GM15510 (cell line): ENCODE data around the gene DAPK1.

ENCODE experiments used
- POLR2A ChIP-seq: IDR thresholded peaks from 3 replicates; pipeline ENCODE4 v1.6.1; 2011; ENCODE audit warnings: borderline replicate concordance; ENCODE audit not compliant: insufficient read length; ENCODE audit errors: extremely low read depth

The DAPK1 gene

GRCh38 chr9:87734106-87734505 is 236.4 kb downstream of the DAPK1 start:
- TF ChIP-seq POLR2A, result no peak

- TF ChIP-seq POLR2A, result no peak
Observed at GRCh38 chr9:87739546-87739945, 241.9 kb downstream of the DAPK1 start.

- no peak for TF ChIP-seq POLR2A
Observed at GRCh38 chr9:87740209-87740608, 242.5 kb downstream of the DAPK1 start.

- no peak for TF ChIP-seq POLR2A
Observed at GRCh38 chr9:87741326-87741725, 243.7 kb downstream of the DAPK1 start.

- TF ChIP-seq POLR2A, result no peak
Observed at GRCh38 chr9:87741891-87742290, 244.2 kb downstream of the DAPK1 start.

- no peak for TF ChIP-seq POLR2A
Observed at GRCh38 chr9:87742813-87743428, 245.3 kb downstream of the DAPK1 start.

- no peak for TF ChIP-seq POLR2A
Observed at GRCh38 chr9:87746186-87746585, 248.5 kb downstream of the DAPK1 start.

GRCh38 chr9:87748881-87749280 is 251.2 kb downstream of the DAPK1 start:
- TF ChIP-seq POLR2A, result no peak

GRCh38 chr9:87749335-87750035 is 251.8 kb downstream of the DAPK1 start:
- TF ChIP-seq POLR2A, result no peak

GRCh38 chr9:87750726-87751125 is 253.1 kb downstream of the DAPK1 start:
- no peak for TF ChIP-seq POLR2A

- no peak for TF ChIP-seq POLR2A
Observed at GRCh38 chr9:87751423-87751822, 253.8 kb downstream of the DAPK1 start.

- no peak for TF ChIP-seq POLR2A
Observed at GRCh38 chr9:87751868-87752267, 254.2 kb downstream of the DAPK1 start.

- TF ChIP-seq POLR2A, result no peak
Observed at GRCh38 chr9:87753313-87753712, 255.6 kb downstream of the DAPK1 start.
